HepG2 (cell line): Measurements from ENCODE around the gene ULK4. TPM values are rescaled to one million over a fixed set of nuclear protein-coding genes. Genes with fewer than 3 reads are reported as not detected.

Experiments
- CSRNP1 ChIP-seq: sonication (generic); formaldehyde crosslinking; IDR thresholded peaks from 2 replicates; pipeline ENCODE4 v1.8.1; 2023; ENCODE audit warnings: mild to moderate bottlenecking, missing genetic modification reagents
- DDIT3 ChIP-seq: sonication (generic); formaldehyde crosslinking; IDR thresholded peaks from 2 replicates; pipeline ENCODE4 v1.4.0; 2020; ENCODE audit warnings: mild to moderate bottlenecking, missing genetic modification reagents
- DNMT1 ChIP-seq: sonication (generic); formaldehyde crosslinking; IDR thresholded peaks from 2 replicates; pipeline ENCODE4 v1.5.1; 2020; ENCODE audit warnings: mild to moderate bottlenecking, missing genetic modification reagents
- ETV6 ChIP-seq: sonication (generic); formaldehyde crosslinking; conservative IDR thresholded peaks from 2 replicates; pipeline ENCODE4 v1.4.0; 2020; ENCODE audit warnings: missing genetic modification reagents
- FOXP4 ChIP-seq: sonication (generic); formaldehyde crosslinking; IDR thresholded peaks from 2 replicates; pipeline ENCODE4 v1.4.0; 2020; ENCODE audit warnings: missing genetic modification reagents
- GRHL1 ChIP-seq: sonication (generic); formaldehyde crosslinking; conservative IDR thresholded peaks from 2 replicates; pipeline ENCODE4 v1.8.0; 2022; ENCODE audit warnings: missing genetic modification reagents
- GZF1 ChIP-seq: sonication (generic); formaldehyde crosslinking; IDR thresholded peaks from 2 replicates; pipeline ENCODE4 v1.5.1; 2020; ENCODE audit warnings: mild to moderate bottlenecking, missing genetic modification reagents
- HDAC1 ChIP-seq: sonication (generic); formaldehyde crosslinking; IDR thresholded peaks from 2 replicates; pipeline ENCODE4 v1.5.1; 2020; ENCODE audit warnings: mild to moderate bottlenecking, missing genetic modification reagents
- HOXA7 ChIP-seq: sonication (generic); formaldehyde crosslinking; IDR thresholded peaks from 2 replicates; pipeline ENCODE4 v1.8.1; 2022; ENCODE audit warnings: mild to moderate bottlenecking, missing genetic modification reagents, moderate library complexity
- KAT2B ChIP-seq: fragments of 150-350 bp; IDR thresholded peaks from 2 replicates; pipeline ENCODE4 v1.6.1; 2014; ENCODE audit warnings: low read depth, low read length, borderline replicate concordance
- LCORL ChIP-seq, 2 experiments: fragments of 450-650 bp in 1 of 2; sonication (generic) in 1 of 2; formaldehyde crosslinking in 1 of 2; IDR thresholded peaks; 2 replicates each; pipeline versions ENCODE4 v1.5.0 to v1.6.1; 2017 to 2020; ENCODE audit warnings: antibody characterized with exemption in 1 of 2, missing genetic modification reagents in 1 of 2
- MAFG ChIP-seq: sonication (generic); formaldehyde crosslinking; IDR thresholded peaks from 2 replicates; pipeline ENCODE4 v1.5.1; 2020; ENCODE audit warnings: mild to moderate bottlenecking, missing genetic modification reagents
- MEF2D ChIP-seq: sonication (generic); formaldehyde crosslinking; IDR thresholded peaks from 2 replicates; pipeline ENCODE4 v1.5.1; 2020; ENCODE audit warnings: mild to moderate bottlenecking, missing genetic modification reagents
- MXI1 ChIP-seq: IDR thresholded peaks from 3 replicates; pipeline ENCODE4 v1.6.1; 2012; ENCODE audit warnings: low read depth, low read length, inconsistent platforms, borderline replicate concordance
- ZNF281 ChIP-seq: sonication (generic); formaldehyde crosslinking; IDR thresholded peaks from 2 replicates; pipeline ENCODE4 v1.4.0; 2020; ENCODE audit warnings: missing genetic modification reagents, borderline replicate concordance
- ZNF501 ChIP-seq: sonication (generic); formaldehyde crosslinking; IDR thresholded peaks from 2 replicates; pipeline ENCODE4 v1.5.1; 2020; ENCODE audit warnings: mild to moderate bottlenecking, moderate library complexity, missing genetic modification reagents
- ZNF552 ChIP-seq: sonication (generic); formaldehyde crosslinking; IDR thresholded peaks from 2 replicates; pipeline ENCODE4 v1.9.0; 2022; ENCODE audit warnings: missing genetic modification reagents, mild to moderate bottlenecking, borderline replicate concordance
- ZNF616 ChIP-seq: sonication (generic); formaldehyde crosslinking; IDR thresholded peaks from 2 replicates; pipeline ENCODE4 v1.5.0; 2020; ENCODE audit warnings: low read depth, mild to moderate bottlenecking, missing genetic modification reagents
- ZNF83 ChIP-seq: sonication (generic); formaldehyde crosslinking; IDR thresholded peaks from 2 replicates; pipeline ENCODE4 v1.4.0; 2020; ENCODE audit warnings: missing genetic modification reagents, mild to moderate bottlenecking, borderline replicate concordance
- polyA plus RNA-seq, 8 experiments: library from polyadenylated mRNA; depleted of rRNA in 3 of 8; stranded (reverse) in 7 of 8; unstranded in 1 of 8; fragments of >200 nt; fragmentation: Illumina TruSeq in 4 of 8; extraction: Trizol in 4 of 8; gene quantifications; 2 replicates each; pipeline versions ENCODE4 v1.2.1 to v1.2.3, GENCODE V29; 2011 to 2016; ENCODE audit warnings: low read depth in 4 of 8, missing spikeins in 1 of 8, mixed read lengths in 1 of 8; ENCODE audit not compliant: insufficient read depth in 1 of 8
- total RNA-seq, 5 experiments: library from RNA; depleted of rRNA; stranded (reverse); fragments of >200 nt; fragmentation: Illumina TruSeq; extraction: Trizol; gene quantifications; 2 replicates each; pipeline ENCODE4 v1.2.3, GENCODE V29; 2016; ENCODE audit warnings: low read depth in 1 of 5

The ULK4 gene
- total and polyA plus RNA-seq, 2 of the 13 experiments (the other 11 are each of a cell fraction or from before 2014, with no cell fraction given), result 6.7 to 11.8 TPM

- TF ChIP-seq GRHL1 (CRISPR knock-in tag), result no peak
- TF ChIP-seq ZNF83 (CRISPR knock-in tag), result 0 out of 2 replicates have a peak, but pooled peaks have one; percentile 43
- TF ChIP-seq FOXP4 (CRISPR knock-in tag), result peak; percentile 32; the same call in 1 of the 2 replicates
- TF ChIP-seq MEF2D (CRISPR knock-in tag), result peak; percentile 82; the same call in 1 of the 2 replicates
- no peak for TF ChIP-seq ZNF281
- no peak for TF ChIP-seq ZNF552 (CRISPR knock-in tag)
- no peak for TF ChIP-seq DDIT3 (CRISPR knock-in tag)
- no peak for TF ChIP-seq CSRNP1 (CRISPR knock-in tag)
- TF ChIP-seq LCORL (IDR thresholded peaks at IDR 0.05), result no peak
- TF ChIP-seq LCORL (CRISPR knock-in tag; IDR thresholded peaks at IDR 0.05), result peak; percentile 57; the same call in 1 of the 2 replicates
- peak; percentile 63; the same call in 1 of the 2 replicates for TF ChIP-seq DNMT1 (CRISPR knock-in tag)
- no peak for TF ChIP-seq HOXA7 (CRISPR knock-in tag)
- peak; percentile 98 for TF ChIP-seq MXI1
- TF ChIP-seq HDAC1 (CRISPR knock-in tag), result peak; percentile 99
- TF ChIP-seq MAFG (CRISPR knock-in tag), result no peak
- no peak for TF ChIP-seq KAT2B
- no peak for TF ChIP-seq GZF1 (CRISPR knock-in tag)
- TF ChIP-seq ETV6 (CRISPR knock-in tag), result peak; percentile 78; the same call in 1 of the 2 replicates
- TF ChIP-seq ZNF616, result peak; percentile 52; the same call in 1 of the 2 replicates
- TF ChIP-seq ZNF501, result peak; percentile 94
Observed at GRCh38 chr3:41961751-41962679, at the start of gene ULK4 (continued).
